H9 (cell line): Measurements from ENCODE around the gene NANOS3. TPM values are rescaled to one million over a fixed set of nuclear protein-coding genes. Genes with fewer than 3 reads are reported as not detected.
A peak's percentile ranks its signal among the peaks of the same experiment; 100 is the strongest.

Experiments used
- DNase-seq: peaks from one replicate; pipeline ENCODE4 v3.0.0-alpha.2; 2017
- H2AFZ ChIP-seq: one replicate; pipeline ENCODE4 v1.6.1; 2013; ENCODE audit warnings: mild to moderate bottlenecking, low read length, control low read depth, moderate library complexity
- H2AK5ac ChIP-seq: 2 replicates; pipeline ENCODE4 v1.6.1; 2013; ENCODE audit warnings: low read length, control low read depth, mixed read lengths; ENCODE audit not compliant: insufficient read length
- H2BK120ac ChIP-seq: one replicate; pipeline ENCODE4 v1.6.1; 2013; ENCODE audit warnings: low read depth, mild to moderate bottlenecking, low read length, control low read depth, inconsistent platforms; ENCODE audit not compliant: poor library complexity, severe bottlenecking
- H2BK12ac ChIP-seq: 2 replicates; pipeline ENCODE4 v1.6.1; 2013; ENCODE audit warnings: low read length, control low read depth, mixed read lengths, low read depth; ENCODE audit not compliant: insufficient read length
- H2BK15ac ChIP-seq: 2 replicates; pipeline ENCODE4 v1.6.1; 2013; ENCODE audit warnings: low read depth, low read length, control low read depth
- H2BK20ac ChIP-seq: one replicate; pipeline ENCODE4 v1.6.1; 2013; ENCODE audit warnings: low read depth, mild to moderate bottlenecking, low read length, control low read depth, inconsistent platforms; ENCODE audit not compliant: poor library complexity, severe bottlenecking
- H2BK5ac ChIP-seq: 2 replicates; pipeline ENCODE4 v1.6.1; 2013; ENCODE audit warnings: low read length, control low read depth, mixed read lengths; ENCODE audit not compliant: insufficient read length
- H3K14ac ChIP-seq: 2 replicates; pipeline ENCODE4 v1.6.1; 2013; ENCODE audit warnings: low read length, control low read depth; ENCODE audit not compliant: insufficient read depth
- H3K18ac ChIP-seq: 2 replicates; pipeline ENCODE4 v1.6.1; 2013; ENCODE audit warnings: low read depth, mild to moderate bottlenecking, mixed read lengths, low read length, control low read depth; ENCODE audit not compliant: insufficient read length
- H3K23ac ChIP-seq: 2 replicates; pipeline ENCODE4 v1.6.1; 2013; ENCODE audit warnings: low read length, control low read depth, mixed read lengths, low read depth; ENCODE audit not compliant: insufficient read length
- H3K23me2 ChIP-seq: 2 replicates; pipeline ENCODE4 v1.6.1; 2013; ENCODE audit warnings: low read depth, mild to moderate bottlenecking, mixed read lengths, low read length, control low read depth; ENCODE audit not compliant: insufficient read length, poor library complexity, severe bottlenecking
- H3K27ac ChIP-seq: 2 replicates; pipeline ENCODE4 v1.5.1; 2013; ENCODE audit warnings: low read length, control low read depth, mixed read lengths, low read depth; ENCODE audit not compliant: insufficient read length
- H3K27me3 ChIP-seq: 2 replicates; pipeline ENCODE4 v1.6.1; 2013; ENCODE audit warnings: low read length, control low read depth, inconsistent platforms; ENCODE audit not compliant: insufficient read depth
- H3K4ac ChIP-seq: 2 replicates; pipeline ENCODE4 v1.6.1; 2013; ENCODE audit warnings: low read depth, mild to moderate bottlenecking, control low read depth, inconsistent platforms, low read length, moderate library complexity
- H3K4me1 ChIP-seq: 2 replicates; pipeline ENCODE4 v1.6.1; 2013; ENCODE audit warnings: low read length, control low read depth, inconsistent platforms; ENCODE audit not compliant: insufficient read depth
- H3K4me2 ChIP-seq: 2 replicates; pipeline ENCODE4 v1.6.1; 2013; ENCODE audit warnings: low read length, control low read depth, mixed read lengths; ENCODE audit not compliant: insufficient read length, insufficient read depth
- H3K56ac ChIP-seq: 2 replicates; pipeline ENCODE4 v1.6.1; 2013; ENCODE audit warnings: low read depth, mild to moderate bottlenecking, mixed read lengths, low read length, control low read depth; ENCODE audit not compliant: insufficient read length
- H3K79me1 ChIP-seq: 2 replicates; pipeline ENCODE4 v1.6.1; 2013; ENCODE audit warnings: low read depth, mild to moderate bottlenecking, moderate library complexity, low read length, control low read depth, inconsistent platforms; ENCODE audit not compliant: insufficient read depth, poor library complexity, severe bottlenecking
- H3K79me2 ChIP-seq: 2 replicates; pipeline ENCODE4 v1.6.1; 2013; ENCODE audit warnings: low read length, control low read depth, inconsistent platforms; ENCODE audit not compliant: insufficient read depth
- H3K9ac ChIP-seq: 2 replicates; pipeline ENCODE4 v1.6.1; 2013; ENCODE audit warnings: low read length, control low read depth, mixed read lengths; ENCODE audit not compliant: insufficient read length; ENCODE audit errors: extremely low read depth
- H3K9me3 ChIP-seq: one replicate; pipeline ENCODE4 v1.6.1; 2013; ENCODE audit warnings: low read depth, low read length, inconsistent platforms; ENCODE audit not compliant: control insufficient read depth
- H3T11ph ChIP-seq: one replicate; pipeline ENCODE4 v1.6.1; 2013; ENCODE audit warnings: mild to moderate bottlenecking, low read length, control low read depth, inconsistent platforms
- H4K20me1 ChIP-seq: one replicate; pipeline ENCODE4 v1.6.1; 2013; ENCODE audit not compliant: control insufficient read depth, insufficient read length, insufficient read depth
- H4K5ac ChIP-seq: 2 replicates; pipeline ENCODE4 v1.6.1; 2013; ENCODE audit warnings: low read depth, mild to moderate bottlenecking, mixed read lengths, low read length, control low read depth; ENCODE audit not compliant: insufficient read length
- H4K8ac ChIP-seq: replicated peaks from 2 replicates; pipeline ENCODE4 v1.6.1; 2013; ENCODE audit warnings: low read length, control low read depth, mixed read lengths, low read depth; ENCODE audit not compliant: insufficient read length
- H4K91ac ChIP-seq: 2 replicates; pipeline ENCODE4 v1.6.1; 2013; ENCODE audit warnings: low read depth, mild to moderate bottlenecking, moderate library complexity, mixed read lengths, low read length, control low read depth; ENCODE audit not compliant: insufficient read length
- H3K27ac Mint-ChIP-seq, 3 experiments: 2 replicates in 2 of 3; 3 replicates in 1 of 3; pipeline ENCODE4 v1.8.0; 2020 to 2021; ENCODE audit warnings: mixed read lengths in 3 of 3, mild to moderate bottlenecking in 1 of 3, moderate library complexity in 1 of 3
- H3K27me3 Mint-ChIP-seq: 2 replicates; pipeline ENCODE4 v1.8.0; 2021; ENCODE audit warnings: low read depth, mild to moderate bottlenecking, moderate library complexity, mixed read lengths
- H3K36me3 Mint-ChIP-seq, 3 experiments: 2 replicates in 2 of 3; 3 replicates in 1 of 3; pipeline ENCODE4 v1.8.0; 2020 to 2021; ENCODE audit warnings: low read depth in 3 of 3, mixed read lengths in 3 of 3; ENCODE audit not compliant: insufficient read depth in 1 of 3
- H3K4me1 Mint-ChIP-seq, 2 experiments: 2 replicates each; pipeline ENCODE4 v1.8.0; 2020; ENCODE audit warnings: mixed read lengths in 2 of 2
- H3K4me3 Mint-ChIP-seq, 2 experiments: 2 replicates in 1 of 2; 3 replicates in 1 of 2; pipeline ENCODE4 v1.8.0; 2020 to 2021; ENCODE audit warnings: mild to moderate bottlenecking in 2 of 2, mixed read lengths in 2 of 2, moderate library complexity in 1 of 2
- H3K9me3 Mint-ChIP-seq, 2 experiments: 2 replicates in 1 of 2; 3 replicates in 1 of 2; pipeline ENCODE4 v1.8.0; 2020; ENCODE audit warnings: mild to moderate bottlenecking in 2 of 2, mixed read lengths in 2 of 2, moderate library complexity in 1 of 2
- WGBS: extraction: QIAGEN DNeasy Blood & Tissue Kit; methylation state at CpG from one replicate; pipeline ENCODE4 v1.1.7; 2013; ENCODE audit warnings: missing lambda C conversion rate, low lambda C conversion rate, mixed read lengths; ENCODE audit not compliant: insufficient read length; ENCODE audit errors: extremely low coverage; 5-methylcytosine and 5-hydroxymethylcytosine counted together
- total RNA-seq: library from RNA; stranded (reverse); gene quantifications from 2 replicates; pipeline ENCODE4 v1.2.1, GENCODE V29; 2021
- TF ChIP-seq, protein P1 (sequence below): fragments of 200-600 bp; sonication (generic); conservative IDR thresholded peaks from 3 replicates; pipeline ENCODE4 v1.8.0; 2021; ENCODE audit warnings: antibody characterized with exemption, mild to moderate bottlenecking

The NANOS3 gene
- total RNA-seq, 1 experiment from 2014 or later = not detected

GRCh38 chr19:13923194-13923987, 46.5 kb downstream of the NANOS3 start:
- WGBS = no CpG with 5 or more reads among the region's 28 CpGs
- DNase-seq = no peak
- no peak overlapping the region for H3K14ac ChIP-seq
- H3K27ac ChIP-seq = no peak overlapping the region
- H2BK120ac ChIP-seq = no peak overlapping the region
- no peaks in the 10 kb centered on the region for H4K20me1 ChIP-seq
- peaks cover 6% of the 10 kb centered on the region for H3K9me3 ChIP-seq
- H2BK20ac ChIP-seq = no peak overlapping the region
- H3K23ac ChIP-seq = no peak overlapping the region
- H4K91ac ChIP-seq = no peak overlapping the region
- no peaks in the 10 kb centered on the region for H3K23me2 ChIP-seq
- H2AFZ ChIP-seq = no peak overlapping the region
- H4K8ac ChIP-seq = no peak overlapping the region
- no peak overlapping the region for H2BK12ac ChIP-seq
- no peak overlapping the region for H3K56ac ChIP-seq
- Mint-ChIP-seq H3K27me3 (no peaks in the 10 kb centered on the region), H3K9me3 (peaks cover 8 to 12% of the 10 kb centered on the region in 2 experiments; a peak in 4 of 5 replicates), H3K4me1 (no peaks in the 10 kb centered on the region), H3K4me3 (no peak overlapping the region), H3K36me3 (peaks cover 47 to 83% (median 78%) of the 10 kb centered on the region in 3 experiments), H3K27ac (peak overlapping the region in 2 of 3 experiments; percentile 8 to 91; a peak in 2 of 7 replicates)
- no peak overlapping the region for H3K4me2 ChIP-seq
- no peak overlapping the region for H3K9ac ChIP-seq
- H3K4ac ChIP-seq = no peak overlapping the region
- no peaks in the 10 kb centered on the region for H3K79me2 ChIP-seq
- H3K18ac ChIP-seq = no peak overlapping the region
- no peaks in the 10 kb centered on the region for H3K4me1 ChIP-seq
- no peak overlapping the region for H3T11ph ChIP-seq
- H4K5ac ChIP-seq = no peak overlapping the region
- no peak overlapping the region for H2AK5ac ChIP-seq
- no peak overlapping the region for H2BK15ac ChIP-seq
- no peaks in the 10 kb centered on the region for H3K79me1 ChIP-seq
- H2BK5ac ChIP-seq = no peak overlapping the region
- TF ChIP-seq, protein P1, sequence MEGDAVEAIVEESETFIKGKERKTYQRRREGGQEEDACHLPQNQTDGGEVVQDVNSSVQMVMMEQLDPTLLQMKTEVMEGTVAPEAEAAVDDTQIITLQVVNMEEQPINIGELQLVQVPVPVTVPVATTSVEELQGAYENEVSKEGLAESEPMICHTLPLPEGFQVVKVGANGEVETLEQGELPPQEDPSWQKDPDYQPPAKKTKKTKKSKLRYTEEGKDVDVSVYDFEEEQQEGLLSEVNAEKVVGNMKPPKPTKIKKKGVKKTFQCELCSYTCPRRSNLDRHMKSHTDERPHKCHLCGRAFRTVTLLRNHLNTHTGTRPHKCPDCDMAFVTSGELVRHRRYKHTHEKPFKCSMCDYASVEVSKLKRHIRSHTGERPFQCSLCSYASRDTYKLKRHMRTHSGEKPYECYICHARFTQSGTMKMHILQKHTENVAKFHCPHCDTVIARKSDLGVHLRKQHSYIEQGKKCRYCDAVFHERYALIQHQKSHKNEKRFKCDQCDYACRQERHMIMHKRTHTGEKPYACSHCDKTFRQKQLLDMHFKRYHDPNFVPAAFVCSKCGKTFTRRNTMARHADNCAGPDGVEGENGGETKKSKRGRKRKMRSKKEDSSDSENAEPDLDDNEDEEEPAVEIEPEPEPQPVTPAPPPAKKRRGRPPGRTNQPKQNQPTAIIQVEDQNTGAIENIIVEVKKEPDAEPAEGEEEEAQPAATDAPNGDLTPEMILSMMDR = no peak
- H3K27me3 ChIP-seq = no peaks in the 10 kb centered on the region
